HG03139 (cell line): ENCODE results near the gene TSPAN11.
"Not testable (repeated sequence)": the region's sequence is repeated elsewhere in the genome, so short reads cannot be mapped to it uniquely, and the experiment has no call there.

ENCODE experiments used
- ATAC-seq: cut with Tn5 transposase; IDR thresholded peaks from one replicate; pipeline ENCODE4 v1.9.1; 2021; ENCODE audit not compliant: unreplicated experiment

TSPAN11 gene

GRCh38 chr12:31000751-31001150 is 74.2 kb downstream of the TSPAN11 start:
- no peak for ATAC-seq

GRCh38 chr12:31001581-31002360 is 75.2 kb downstream of the TSPAN11 start:
- no peak for ATAC-seq

GRCh38 chr12:31002361-31002725 is 75.8 kb downstream of the TSPAN11 start:
- ATAC-seq, result no peak

GRCh38 chr12:31002999-31003398 is 76.5 kb downstream of the TSPAN11 start:
- ATAC-seq, result no peak

- ATAC-seq, result no peak
Measured at GRCh38 chr12:31003861-31004640, 77.5 kb downstream of the TSPAN11 start.

- ATAC-seq, result no peak
Measured at GRCh38 chr12:31004666-31005065, 78.1 kb downstream of the TSPAN11 start.

- ATAC-seq, result no peak
Measured at GRCh38 chr12:31005256-31005943, 78.9 kb downstream of the TSPAN11 start.

- no peak for ATAC-seq
Measured at GRCh38 chr12:31005944-31006361, 79.4 kb downstream of the TSPAN11 start.

- ATAC-seq, result no peak
Measured at GRCh38 chr12:31006416-31007152, 80.0 kb downstream of the TSPAN11 start.

GRCh38 chr12:31007153-31007495 is 80.6 kb downstream of the TSPAN11 start:
- ATAC-seq, result no peak

- no peak for ATAC-seq
Measured at GRCh38 chr12:31007636-31008175, 81.2 kb downstream of the TSPAN11 start.

- ATAC-seq, result no peak
Measured at GRCh38 chr12:31008241-31008761, 81.8 kb downstream of the TSPAN11 start.

- ATAC-seq, result no peak
Measured at GRCh38 chr12:31008961-31009840, 82.7 kb downstream of the TSPAN11 start.

- ATAC-seq, result no peak
Measured at GRCh38 chr12:31009976-31010375, 83.4 kb downstream of the TSPAN11 start.

GRCh38 chr12:31011336-31011735 is 84.8 kb downstream of the TSPAN11 start:
- no peak for ATAC-seq

GRCh38 chr12:31011746-31012566 is 85.4 kb downstream of the TSPAN11 start:
- ATAC-seq, result no peak

- not testable (repeated sequence) for ATAC-seq
Measured at GRCh38 chr12:31012567-31012891, 86.0 kb downstream of the TSPAN11 start.

GRCh38 chr12:31015215-31015614 is 88.7 kb downstream of the TSPAN11 start:
- no peak for ATAC-seq

- ATAC-seq, result no peak
Measured at GRCh38 chr12:31016057-31016456, 89.5 kb downstream of the TSPAN11 start.
